GM21360 (cell line): ENCODE data around the gene MYO1D.

Experiments
- ATAC-seq: cut with Tn5 transposase; IDR thresholded peaks from one replicate; pipeline ENCODE4 v1.9.1; 2021; ENCODE audit warnings: mild to moderate bottlenecking, moderate library complexity; ENCODE audit not compliant: unreplicated experiment

Gene MYO1D

DNA sequence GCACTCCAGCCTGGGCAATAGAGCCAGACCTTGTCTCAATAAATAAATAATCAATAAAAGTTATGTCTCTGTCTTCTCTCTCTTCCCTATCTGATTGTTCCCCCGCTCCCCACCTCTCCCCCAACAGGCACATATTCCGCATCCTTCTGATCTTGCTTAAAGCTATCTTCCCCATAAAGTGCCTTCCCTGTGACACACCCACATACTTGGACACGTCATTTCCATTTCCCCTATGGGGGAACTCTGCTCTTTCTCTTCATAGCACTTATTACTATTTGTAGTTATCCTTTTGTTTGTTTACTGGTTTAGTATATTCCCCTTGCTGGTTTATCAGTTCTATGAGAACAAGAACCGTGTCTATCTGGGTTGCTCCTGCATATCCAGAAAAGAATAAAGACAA is 14.9 kb downstream of the MYO1D start:
- no peak for ATAC-seq

DNA sequence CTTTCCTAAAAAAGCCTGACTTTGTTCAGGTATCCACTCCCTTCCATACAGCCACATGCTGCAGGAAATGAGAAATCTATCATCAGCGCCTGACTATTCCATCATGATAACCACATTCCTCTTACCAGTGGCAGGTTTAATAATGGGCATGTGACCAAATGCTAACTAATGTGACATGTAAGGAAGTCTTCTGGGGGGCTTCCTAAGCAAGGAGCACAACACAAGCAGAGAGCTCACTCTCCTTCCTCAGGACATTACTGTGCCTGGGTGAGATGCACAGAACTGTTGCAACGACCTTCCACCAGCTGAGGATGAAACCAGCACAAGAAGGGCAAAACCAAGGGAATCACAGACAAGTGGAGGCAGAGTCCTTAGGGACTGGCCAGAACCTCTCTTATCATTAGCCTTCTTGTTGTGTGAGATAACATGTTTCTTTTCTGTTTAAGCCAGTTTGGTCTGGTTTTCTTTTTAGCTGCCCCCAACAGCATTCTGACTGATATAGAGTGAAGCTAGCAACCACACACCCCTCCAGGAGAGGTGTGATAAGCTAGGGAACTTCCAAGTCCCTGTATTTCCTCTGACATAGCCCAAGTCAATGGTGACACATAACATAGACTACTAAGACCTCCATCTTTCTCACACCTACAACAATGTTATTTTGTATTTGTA is 16.9 kb downstream of the MYO1D start:
- ATAC-seq, result no peak

DNA sequence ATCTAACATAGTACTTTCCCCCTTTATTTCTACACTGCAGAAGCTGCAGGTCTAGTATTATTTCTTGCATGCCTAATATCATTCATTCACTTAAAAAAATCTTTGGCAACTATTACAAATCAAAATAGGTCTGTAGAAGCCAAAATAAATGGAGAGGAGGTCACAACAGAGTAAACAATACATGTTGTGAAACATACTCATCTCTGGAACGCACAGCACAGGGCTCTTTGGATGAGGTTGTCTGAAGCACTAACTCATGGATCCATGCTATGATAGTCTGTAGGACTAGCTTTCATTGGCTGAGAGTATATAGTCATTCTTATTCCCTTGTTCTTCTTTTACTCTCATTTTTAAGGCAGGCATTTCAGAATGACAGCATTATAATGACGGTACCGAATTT is 21.3 kb downstream of the MYO1D start:
- no peak for ATAC-seq

DNA sequence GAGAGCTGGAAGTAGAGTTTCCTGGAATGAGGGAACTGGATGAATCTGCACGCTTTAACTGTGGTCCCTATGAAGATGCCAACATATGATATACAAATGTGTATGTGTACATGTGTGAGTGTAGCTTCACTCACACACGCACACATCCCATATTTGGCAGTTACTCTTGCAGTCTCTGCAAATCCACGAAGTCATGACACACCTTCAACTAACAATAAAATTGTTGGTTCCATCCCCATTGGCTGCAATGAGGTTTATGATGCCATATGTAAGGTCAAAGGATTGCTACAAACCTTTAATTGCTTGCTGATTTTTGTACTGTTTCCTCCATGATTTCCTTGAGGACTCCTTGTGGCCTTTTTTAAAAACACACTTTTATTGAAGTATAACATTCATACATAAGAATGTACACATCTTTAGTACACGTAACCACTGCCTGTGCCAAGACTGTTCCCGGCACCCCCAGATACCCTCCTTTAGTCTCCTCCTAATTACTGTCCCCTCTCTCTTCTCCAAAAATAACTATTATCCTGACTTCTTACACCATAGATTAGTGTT is 22.0 kb downstream of the MYO1D start:
- no peak for ATAC-seq

DNA sequence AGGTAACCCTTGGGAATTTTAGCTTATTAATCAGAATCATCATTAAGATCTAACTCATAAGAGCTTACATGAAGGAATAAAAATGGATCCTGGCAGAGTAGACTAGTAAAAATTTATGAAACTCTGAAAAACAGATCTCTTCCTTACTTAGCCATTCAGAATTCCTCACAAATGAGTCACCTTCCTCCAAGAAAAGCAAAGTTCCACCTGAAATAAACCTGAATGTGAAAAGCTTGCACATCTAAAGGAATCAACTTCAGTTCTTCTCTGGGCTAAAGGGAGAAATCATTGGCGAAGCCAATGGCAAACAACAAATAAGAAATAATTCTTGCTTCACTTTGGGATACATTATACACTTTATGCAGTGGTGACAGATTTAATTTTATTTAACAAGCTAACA is 22.7 kb downstream of the MYO1D start:
- no peak for ATAC-seq

DNA sequence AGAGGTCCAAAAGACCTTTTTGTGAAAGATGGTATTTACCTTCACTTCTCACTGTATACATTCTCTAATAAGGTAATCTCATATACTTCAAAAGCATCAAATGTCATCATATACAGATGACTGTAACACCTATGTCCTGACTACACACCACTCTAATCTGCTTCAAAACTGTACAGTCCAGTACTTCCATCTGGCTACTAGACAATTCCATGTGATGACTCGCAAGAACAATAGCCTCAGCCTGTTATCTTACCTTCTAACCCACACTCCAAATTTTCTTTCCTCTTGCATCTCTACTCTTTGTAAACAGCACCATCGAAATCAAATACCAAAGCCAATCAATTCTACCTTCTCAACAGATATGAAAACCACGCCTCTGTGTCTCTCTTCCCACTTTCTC is 24.1 kb downstream of the MYO1D start:
- ATAC-seq, result no peak

DNA sequence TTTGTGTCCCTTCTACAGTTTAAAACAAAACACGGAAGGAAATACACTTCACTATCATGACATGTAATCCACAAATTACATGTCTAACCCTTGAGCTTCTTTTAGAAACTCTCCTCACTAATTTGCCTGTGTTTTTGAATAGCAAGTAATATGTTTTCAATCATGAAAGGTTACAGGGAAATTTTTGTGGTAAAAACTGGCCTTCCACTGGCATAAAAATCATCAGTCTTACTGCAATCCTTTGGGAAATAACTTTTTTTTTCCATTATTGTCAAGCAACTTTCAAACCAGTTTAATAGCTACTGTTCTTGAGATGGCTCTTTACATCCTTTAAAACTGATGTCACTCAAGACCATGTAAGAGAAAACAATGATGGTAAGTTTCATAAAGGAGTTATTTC is 27.0 kb downstream of the MYO1D start:
- no peak for ATAC-seq

DNA sequence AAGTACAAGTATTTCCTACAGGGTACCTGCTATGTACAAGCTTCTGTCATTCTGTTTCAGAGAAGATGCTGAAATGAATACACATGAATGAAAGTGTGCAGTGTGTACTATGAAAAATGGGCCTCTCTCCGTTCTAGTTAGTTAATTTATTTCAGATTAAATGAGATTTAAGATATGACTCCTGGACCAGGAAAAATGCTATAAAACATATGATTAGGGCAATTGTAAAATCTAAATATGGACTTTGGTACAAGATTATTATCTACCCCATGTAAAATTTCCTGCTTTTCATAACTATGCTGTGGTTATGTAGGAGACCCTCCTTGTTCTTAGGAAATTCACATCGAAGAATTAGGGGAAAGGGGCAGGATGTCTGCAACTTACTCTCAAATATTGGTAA is 28.9 kb downstream of the MYO1D start:
- ATAC-seq, result no peak

DNA sequence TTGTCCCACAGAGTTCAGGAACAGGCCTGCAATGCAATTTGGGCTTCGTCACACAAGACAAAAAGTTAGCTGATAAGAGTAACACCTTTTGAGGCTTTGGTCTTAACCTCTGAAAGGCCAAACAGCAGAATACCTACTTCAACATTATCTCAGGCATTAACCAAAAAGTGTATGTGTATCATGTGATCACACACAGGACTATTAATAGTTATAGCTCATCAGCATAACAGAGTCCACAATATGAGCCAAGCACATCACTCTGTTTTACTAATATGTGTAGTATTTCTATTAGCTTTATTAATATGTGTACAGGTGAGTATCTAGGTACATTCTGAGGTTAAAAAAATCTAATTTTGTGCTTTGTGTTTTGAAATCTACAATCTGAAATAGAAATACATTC is 30.8 kb downstream of the MYO1D start:
- ATAC-seq, result no peak

DNA sequence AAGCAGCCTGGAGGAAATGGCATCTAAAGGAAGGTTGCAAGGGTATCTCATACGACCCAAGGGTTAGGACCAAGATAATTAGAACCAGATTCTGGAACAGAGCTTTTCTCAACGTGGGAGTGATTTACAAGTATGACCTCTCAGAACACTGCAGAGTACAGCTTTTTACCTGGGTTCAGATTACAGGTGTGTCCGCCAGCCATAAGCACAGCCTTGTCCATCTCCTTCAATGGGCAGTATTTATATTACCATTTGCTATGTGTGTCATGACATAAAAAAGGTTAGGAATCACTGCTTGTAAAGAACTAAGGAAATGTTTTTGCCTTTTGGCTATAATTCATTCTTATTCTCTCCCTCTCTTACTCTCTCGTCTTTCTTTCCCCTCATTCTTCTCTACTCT is 36.7 kb downstream of the MYO1D start:
- ATAC-seq, result no peak

DNA sequence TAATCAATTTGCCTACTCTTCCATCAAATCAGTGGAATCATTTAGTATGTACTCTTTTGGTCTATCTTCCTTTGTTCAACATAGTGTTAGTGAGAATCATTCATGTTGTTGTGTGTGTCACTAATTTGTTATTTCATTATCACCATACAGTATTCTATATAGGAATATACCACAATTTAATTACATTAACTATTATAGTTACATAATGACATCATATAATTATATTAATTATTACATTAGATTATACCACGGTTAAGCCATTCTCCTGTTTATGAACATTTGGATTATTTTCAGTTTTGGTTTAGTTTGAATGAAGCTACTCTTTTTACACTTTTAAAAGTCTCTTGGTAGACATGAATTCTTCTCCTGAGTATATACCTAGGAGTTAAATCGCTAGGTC is 40.4 kb downstream of the MYO1D start:
- ATAC-seq, result no peak

DNA sequence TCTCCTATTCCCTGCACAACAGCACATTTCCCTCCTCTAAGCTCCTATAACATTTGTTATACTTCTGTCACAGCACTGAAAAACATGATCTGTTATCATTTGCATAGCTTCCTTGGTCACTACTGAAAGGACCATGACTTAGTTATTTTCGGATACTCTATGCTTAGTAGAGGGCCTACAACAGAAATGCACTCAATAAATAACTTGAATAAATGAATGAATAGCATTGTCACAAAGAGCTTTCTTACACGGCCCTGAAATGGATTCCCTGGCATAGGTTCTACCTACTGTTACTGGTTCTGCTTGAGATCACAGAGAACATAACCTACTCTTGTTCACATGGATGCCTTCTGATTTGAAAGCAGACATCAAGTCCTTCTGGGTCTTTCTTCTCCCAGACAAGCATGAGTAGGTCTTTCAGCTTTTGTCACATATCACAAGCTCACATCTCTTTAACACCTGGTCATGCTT is 41.6 kb downstream of the MYO1D start:
- ATAC-seq, result no peak

DNA sequence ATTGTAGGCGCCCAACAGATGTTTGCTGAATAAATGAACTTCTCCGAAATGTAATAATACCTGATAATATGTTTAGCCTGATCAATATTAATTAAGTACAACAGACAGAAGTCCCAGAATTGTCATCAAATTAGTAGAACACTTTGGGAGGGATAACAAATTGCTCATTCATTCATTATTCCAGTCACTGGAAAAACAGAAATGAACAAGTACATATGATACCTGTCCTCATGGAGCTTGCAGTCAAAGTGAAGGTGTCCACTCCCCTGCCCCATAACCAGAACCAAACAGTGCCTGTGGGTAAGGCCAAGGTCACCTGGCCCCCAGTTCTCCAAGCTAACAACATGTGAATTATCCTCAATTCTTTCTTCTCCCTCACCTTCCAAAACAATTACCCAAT is 42.8 kb downstream of the MYO1D start:
- no peak for ATAC-seq

DNA sequence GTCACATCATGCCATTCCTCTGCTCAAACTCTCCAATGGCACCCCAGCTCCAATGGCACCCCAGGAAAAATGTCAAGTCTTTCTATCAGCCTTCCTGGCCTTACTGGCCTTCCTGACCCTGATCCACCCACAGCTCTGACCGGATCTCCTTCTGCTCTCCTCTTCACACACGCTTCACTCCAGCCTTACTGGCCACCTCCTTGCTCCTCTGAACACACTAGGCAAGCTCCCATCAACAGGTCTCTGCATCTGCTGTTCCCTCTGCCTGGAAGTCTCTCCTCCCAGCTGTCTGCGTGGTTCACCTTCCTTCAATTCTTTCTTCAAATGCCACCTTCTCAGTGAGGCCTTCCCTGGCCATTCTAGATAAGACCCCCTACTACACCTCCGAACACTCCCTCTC is 43.4 kb downstream of the MYO1D start:
- no peak for ATAC-seq

DNA sequence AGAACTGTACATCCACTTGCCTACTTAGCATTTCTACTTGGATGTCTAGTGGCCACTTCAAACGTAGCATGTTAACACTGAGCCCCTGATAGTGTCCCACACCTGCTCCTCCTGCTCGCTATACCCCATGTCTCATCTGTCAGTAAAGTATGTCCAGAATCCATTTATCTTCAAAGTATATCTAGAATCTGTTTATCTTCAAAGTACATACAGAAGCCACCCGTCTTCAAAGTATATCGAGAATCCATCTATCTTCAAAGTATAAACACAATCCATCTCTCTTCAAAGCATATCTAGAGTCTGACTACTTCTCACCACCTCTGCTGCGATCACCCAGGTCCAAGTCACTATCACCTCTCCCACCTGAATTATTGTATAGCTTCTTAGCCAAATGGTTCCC is 43.8 kb downstream of the MYO1D start:
- ATAC-seq, result no peak

DNA sequence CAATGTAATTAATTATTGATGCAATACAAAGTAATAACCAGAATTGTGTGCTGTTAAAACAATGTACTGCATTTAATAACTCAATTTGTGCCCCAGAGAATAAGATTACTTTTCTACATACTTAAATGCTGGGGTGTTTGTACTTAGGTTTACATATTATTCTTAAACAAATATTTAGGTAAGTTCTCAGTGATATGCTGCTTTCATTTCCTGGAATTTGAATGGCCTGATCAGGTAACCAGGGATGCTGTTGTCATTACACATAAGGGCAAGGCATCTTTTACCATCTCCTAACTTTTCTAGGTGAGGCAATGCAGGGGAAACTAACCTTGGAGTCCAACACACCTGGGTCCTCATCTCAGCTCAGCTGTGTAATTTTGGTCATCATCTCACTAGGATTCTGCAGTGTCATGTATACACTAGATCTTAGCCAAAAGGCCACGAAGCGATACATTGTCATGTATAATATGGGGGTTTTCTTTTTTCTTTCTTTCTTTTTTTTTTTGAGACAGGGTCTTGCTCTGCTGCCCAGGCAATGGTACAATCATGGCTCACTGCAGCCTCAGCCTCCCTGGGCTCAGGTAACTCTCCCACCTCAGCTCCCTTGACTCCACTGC is 45.2 kb downstream of the MYO1D start:
- ATAC-seq, result no peak

DNA sequence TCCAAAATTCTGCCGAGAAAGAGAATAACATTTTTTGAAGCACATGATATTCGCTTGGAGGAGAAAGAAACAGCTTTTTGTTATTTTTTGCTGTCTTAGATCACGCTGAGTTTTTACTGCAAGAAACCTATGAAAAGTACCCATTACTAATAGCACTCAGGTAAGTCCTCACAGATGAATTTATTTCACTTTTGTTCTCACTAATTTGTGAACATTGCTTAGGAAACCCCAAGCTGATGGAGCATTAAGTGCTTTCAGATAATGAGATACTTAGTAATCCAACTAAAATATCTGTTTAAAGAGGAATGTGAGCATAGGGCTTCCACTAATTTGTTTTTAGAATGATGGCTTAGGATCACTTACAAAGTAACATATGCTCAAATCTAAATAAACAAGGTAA is 45.7 kb downstream of the MYO1D start:
- no peak for ATAC-seq

DNA sequence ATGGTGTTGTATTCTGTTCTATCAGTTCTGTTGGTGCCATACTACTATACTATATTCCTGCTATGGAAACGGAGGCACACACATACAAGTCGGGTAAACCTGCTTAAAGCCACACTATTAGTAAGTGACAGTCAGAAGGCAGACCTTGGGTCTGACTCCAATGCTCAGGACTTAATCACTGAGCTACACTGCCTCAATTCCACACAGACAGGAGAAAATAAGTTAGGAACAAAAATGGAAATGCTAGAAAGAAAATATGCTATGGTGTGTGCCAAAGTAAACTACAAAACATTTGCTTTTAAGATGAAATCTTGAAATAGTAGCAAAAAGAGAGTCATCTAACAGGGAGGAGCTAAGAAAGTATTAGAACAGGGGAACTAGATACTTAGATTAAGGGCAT is 48.1 kb downstream of the MYO1D start:
- ATAC-seq, result no peak

DNA sequence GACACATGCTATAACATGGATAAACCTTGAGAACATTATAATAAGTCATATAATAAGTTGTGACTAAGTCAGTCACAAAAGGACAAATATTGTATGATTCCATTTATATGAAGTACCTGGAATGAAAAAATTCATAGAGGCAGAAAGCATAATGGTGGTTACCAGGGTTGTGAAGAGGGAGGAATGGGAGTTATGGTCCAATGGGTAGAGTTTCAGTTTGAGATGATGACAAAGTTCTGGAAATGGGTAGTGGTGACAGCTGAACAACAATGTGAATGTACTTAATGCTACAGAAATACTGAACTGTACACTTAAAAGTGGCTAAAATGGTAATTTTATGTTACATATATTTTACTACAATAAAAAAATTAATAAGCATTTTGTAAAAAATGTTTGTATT is 49.7 kb downstream of the MYO1D start:
- no peak for ATAC-seq

DNA sequence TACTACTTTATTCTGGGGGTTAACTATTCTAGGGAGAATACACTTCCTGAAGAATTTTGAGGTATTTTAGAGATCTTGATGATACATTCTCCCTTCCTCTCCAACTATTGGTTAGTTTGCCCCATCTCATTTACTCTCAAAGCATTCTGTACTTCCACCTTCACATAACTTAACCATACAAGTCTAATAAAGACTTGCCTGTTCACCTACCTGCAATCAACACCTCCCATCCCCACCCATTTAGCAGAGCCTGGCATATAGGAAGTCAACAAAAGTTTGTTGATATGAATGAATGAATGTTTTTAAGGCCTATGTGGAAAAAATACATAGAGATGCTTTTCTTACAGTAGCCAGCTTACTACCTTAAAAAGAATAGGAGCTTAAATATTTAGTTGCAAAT is 50.8 kb downstream of the MYO1D start:
- no peak for ATAC-seq

DNA sequence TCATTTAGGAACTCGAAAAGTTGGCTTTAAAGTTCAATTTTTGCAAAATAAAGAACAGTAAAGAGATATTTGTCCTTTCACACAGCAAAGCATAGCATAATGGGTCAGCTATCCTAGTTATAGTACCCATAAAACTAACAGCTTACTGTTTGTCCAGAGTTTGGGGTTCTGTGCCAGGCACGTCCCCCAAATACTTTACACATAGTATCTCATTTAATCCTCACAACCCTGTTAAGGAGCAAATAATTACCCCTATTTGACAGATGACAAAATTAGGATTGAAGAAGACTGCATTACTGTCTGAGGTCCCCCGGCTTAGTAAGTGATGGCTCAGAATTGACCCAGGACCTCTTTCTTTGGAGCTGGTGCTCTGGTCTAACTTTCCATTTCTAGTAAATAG is 52.6 kb downstream of the MYO1D start:
- no peak for ATAC-seq

DNA sequence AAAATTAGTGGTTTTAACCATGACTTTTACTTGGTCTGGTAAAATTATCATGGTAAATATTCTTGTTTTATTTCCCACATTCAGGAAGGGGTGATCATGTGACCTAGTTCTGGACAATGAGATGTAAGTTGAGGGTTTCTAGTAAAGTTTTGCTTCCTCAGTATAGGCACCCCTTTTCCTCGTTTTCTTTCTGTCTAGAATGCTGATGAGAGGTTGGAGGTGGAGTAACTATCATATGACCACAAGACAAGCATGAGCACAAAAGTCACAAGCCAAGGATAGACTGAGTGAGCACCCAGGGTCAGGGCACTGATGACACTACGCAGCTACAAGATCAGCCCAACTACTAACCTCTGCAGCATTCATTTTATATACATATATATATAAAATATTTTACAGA is 53.9 kb downstream of the MYO1D start:
- no peak for ATAC-seq
